GM19023 (cell line): ENCODE results near the gene F3.
"Not testable (repeated sequence)": the region's sequence is repeated elsewhere in the genome, so short reads cannot be mapped to it uniquely, and the experiment has no call there.

Experiments
- ATAC-seq: cut with Tn5 transposase; IDR thresholded peaks from one replicate; pipeline ENCODE4 v1.9.1; 2021; ENCODE audit warnings: mild to moderate bottlenecking, moderate library complexity; ENCODE audit not compliant: unreplicated experiment

Gene F3

DNA sequence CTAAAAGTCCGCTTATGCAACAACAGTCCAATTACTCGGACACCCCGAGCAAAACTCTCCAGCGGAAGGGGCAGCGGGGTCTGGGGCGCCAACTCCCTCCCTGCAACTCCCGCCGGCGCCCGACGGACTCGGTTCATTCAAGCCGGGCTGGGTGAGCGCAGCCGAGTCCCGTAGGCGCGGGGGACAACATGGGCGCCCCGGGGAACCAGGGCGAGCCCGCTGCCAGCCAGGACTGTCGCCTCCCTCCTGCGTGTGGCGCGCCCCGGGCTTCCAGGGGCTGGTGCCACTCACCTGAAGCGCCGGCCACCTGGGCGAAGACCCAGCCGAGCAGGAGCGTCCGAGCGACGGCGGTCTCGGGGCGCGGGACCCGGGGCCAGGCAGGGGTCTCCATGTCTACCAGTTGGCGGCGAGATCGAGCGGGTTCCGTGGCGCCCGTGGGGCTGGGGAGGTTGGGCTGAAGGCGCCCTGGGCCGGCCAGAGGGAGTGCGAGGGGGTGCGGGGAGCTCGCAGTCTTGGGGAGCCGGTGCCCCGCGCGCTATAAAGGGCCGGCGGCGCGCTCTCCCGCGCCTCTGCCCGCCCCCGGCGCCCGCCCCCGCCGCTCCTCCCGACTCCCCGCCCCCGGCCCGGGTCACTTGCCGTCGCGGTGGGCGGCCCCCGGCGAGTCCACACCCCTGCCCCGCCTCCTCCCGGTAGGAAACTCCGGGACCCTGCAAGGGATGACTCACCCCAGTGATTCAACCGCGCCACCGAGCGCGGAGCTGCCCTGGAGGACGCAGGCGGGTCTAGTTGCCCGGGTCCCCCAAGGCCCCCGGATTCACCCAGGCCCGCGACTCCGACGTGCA lies at the start of gene F3:
TSS of gene F3 (minus strand) at position 514 of the 842 bp plus-strand sequence. CDS start at position 391, 123 bp downstream.
- peak; percentile 75 for ATAC-seq

DNA sequence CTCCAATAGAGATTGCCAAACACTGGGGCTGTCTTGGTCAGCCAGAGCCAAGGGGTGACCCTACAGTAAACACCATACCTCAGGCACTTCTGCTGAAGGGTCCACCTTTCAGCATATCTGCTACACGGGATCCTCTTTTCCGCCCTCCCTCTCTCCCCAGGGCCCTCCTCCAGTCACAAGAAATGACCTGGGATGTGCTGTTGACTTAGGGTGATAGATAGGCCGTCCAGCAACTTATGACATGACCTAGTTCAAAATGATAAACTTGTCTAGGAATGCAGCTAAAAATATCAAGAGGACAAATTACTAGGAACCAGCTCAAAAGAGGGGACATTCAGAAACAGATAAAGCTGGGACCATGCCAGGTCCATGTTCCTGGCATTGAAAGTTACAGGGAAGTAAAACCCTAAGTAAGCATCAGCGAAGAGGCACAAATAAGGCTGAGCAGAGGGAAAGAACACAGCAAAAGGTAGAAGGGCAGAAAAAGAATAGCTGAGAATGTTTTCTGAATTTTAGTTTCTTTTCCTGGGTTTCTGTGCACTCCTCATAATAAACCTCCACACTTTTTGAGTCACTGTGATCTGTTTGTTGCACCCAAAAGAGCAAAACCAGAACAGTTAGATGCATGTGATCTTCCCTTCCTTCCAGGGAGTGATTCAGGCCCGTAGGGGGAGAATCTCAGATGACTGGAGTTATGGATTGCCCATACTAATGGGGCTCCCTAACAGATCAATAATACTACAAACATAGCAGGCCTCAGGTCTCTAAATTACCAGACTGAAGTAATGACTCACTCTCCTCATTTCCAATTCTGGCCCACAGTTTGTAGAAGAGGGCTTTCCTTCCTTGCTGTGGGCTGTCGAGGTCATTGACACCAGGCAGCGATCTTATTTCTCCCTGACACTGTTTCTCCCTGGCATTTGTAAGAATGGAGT lies 48.9 kb upstream of the F3 start:
- no peak for ATAC-seq

DNA sequence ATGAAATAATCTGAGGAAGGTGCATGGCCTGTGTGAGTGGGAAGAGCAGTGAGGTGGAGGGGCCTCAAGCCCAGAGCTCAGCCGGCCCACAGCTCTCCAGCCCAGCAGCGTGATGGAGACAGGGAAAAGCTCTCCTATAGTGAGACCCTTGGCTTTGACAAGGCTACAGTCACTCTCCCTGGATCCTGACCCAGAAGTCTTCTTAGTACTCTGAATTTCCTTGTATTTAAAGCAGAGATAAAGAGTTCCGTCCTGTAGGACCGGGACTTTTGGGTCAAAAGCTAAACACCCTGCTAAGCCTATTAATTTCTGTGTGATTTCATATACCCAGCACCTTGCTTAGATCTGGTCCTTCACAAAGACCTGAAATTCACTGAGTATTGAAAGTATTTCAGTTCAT lies 48.2 kb upstream of the F3 start:
- no peak for ATAC-seq

DNA sequence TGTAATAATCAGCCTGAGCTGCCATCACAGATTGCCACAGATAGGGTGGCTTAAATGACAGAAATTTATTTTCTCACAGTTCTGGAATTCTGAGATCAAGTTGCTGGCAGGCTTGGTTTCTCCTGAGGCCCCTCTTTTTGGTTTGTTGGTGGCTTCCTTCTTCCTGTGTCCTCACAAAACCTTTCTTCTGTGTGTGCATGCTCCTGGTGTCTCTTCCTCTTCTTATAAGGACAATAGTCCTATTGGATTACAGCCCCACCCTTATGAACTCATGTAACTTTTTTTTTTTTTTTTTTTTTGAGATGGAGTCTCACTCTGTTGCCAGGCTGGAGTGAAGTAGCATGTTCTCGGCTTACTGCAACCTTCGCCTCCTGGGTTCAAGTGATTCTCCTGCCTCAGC lies 41.0 kb upstream of the F3 start:
- no peak for ATAC-seq

DNA sequence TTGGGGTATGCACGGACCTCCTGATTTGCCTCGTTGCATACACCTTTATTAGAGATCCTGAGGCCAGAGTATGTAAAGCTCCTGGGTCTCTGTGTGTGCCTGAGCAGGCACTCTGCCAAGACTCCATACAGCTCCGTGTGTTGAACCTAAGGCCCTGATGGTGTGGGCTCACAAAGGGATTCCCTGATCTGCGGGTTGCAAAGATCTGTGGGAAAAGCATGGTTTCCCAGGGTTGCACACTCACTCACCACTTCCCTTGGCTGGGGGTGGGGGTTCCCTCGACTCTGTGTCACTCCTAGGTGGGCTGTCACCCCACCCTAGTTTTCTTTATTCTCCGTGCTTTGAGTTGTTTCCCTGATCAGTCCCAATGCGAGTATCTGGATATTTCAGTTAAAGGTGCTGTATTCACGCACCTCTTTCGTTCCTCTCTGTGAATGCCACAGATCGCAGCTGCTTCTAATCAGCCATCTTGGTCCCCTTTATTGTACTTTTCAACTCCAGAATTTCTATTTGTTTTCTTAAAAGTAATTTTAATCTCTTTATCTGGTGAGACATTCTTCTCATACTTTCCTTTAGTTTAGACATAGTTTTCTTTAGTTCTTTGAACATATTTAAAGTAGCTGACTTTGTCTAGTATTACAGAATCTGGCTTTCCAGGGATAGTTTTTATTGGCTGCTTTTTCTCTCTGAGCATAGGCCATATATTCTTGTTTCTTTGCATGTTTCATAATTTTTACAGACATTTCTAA lies 39.0 kb upstream of the F3 start:
- ATAC-seq: no peak

DNA sequence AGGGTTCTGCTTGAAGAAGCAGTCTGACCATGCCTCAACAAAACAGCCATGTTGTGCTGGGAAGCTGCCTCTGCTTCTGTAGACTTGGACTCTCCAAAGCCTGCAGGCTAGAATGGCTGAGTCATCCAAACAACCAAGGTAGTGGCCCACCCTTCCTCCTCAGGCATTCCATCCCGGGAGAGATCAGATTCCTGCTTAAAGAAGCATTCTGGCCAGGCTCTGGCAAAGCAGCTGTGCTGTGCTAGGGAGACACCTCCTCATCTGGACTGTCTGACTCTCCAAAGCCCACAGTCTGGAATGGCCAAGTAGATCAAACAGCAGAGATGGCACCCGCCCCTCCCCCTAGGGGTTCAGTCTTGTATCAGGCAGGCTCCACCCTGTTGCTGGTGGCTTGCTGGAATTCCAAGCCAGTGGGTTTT lies 38.3 kb upstream of the F3 start:
- no peak for ATAC-seq

DNA sequence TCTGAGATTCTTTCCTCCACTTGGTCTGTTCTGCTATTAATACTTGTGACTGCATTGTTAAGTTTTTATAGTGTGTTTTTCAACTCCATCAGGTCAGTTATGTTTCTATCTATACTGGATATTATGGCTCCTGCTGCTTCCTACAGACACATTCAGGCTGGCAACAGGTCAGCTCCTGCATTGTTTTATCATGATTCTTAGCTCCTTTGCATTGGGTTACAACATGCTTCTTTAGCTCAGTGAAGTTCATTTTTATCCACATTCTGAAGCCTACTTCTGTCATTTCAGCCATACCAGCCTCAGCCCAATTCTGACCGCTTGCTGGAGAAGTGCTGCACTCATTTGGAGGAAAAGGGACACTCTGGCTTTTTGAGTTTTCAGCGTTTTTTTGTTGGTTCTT lies 37.3 kb upstream of the F3 start:
- no peak for ATAC-seq

DNA sequence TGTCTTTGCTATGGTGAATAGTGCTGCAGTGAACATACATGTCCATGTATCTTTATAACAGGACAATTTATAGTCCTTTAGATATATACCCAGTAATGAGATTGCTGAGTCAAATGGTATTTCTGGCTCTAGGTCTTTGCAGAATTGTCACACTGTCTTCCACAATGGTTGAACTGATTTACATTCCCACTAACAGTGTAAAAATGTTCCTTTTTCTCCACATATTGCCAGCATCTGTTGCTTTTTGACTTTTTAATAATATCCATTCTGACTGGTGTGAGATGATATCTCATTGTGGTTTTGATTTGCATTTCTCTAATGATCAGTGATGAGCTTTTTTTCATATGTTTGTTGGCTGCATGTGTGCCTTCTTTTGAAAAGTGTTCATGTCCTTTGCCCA lies 32.4 kb upstream of the F3 start:
- ATAC-seq: not testable (repeated sequence)

DNA sequence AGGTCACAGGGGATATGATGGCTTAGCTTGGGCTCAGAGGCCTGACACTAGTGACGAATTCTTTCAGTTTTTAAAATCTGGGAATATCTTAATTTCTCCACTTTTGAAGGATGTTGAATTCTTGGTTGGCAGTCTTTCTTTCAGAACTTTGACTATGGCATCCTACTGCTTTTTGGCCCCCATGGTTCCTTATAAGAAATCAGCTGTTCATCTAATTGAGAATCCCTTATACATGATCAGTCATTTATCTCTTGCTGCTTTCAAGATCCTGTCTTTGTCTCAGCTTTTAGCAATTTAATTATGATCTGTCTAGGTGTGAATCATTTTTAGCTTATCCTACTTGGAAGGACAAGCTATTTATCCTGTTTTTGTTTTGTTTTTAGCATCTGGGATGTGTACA lies 31.2 kb upstream of the F3 start:
- ATAC-seq: no peak

DNA sequence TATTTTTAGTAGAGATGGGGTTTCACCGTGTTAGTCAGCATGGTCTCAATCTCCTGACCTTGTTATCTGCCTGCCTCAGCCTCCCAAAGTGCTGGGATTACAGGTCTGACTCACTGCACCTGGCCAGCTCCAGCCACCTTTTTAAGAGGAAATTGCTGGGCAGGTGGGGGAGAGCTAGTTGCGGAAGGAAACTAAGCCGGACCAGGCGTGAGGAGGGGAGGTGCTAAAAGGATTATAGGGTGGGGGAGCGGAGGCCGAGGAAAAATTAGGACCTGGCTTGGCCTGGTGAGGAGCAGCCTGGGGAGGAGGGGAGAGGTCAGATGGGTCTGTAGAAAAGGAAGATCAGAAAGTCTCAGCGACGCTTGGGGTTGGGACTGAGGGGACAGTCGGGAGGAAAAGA lies 29.4 kb upstream of the F3 start:
- not testable (repeated sequence) for ATAC-seq

DNA sequence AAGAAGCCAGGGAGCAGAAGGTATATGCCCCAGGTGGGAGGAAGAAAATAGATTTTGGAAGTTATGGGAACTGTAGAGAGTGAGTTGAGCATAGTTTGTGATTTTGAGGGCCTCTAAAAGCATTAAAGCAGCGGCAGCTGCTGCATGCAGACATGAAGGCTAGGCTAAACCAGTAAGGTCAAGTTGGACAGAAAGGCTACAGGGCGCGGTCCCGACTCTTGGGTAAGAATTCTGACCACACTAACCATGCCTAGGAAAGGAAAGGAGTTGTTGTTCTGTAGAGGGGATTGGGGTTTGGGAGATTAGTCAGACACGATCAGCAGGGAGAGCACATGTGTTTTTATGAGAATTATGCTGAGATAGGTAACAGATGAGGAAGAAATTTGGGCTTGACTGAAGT lies 27.2 kb upstream of the F3 start:
- ATAC-seq: not testable (repeated sequence)

DNA sequence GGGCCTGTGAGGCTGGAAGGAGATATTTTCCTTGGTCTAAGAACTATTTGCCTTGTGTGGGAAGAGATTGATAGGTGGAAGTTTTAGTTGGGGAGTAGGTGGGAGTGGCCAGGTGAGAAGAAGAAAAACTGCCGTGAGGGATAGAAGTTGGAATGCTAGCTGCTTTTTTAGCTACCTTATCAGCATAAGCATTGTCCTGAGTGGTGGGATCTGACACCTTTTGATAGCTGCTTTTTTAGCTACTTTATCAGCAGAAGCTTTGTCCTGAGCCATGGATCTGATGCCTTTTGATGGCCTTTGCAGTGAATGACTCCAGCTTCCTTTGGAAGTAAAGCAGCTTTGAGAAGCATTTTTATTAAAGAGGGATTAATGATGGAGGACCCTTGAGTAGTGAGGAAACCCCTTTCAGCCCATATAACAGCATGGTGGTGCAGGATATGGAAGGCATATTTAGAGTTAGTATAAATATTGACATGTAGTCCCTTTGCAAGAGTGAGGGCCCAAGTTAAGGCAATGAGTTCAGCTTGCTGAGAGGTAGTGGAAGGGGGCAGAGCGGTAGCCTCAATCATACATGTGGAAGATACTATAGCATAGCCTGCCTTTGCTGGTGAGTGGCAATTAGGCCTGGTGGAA lies 26.5 kb upstream of the F3 start:
- ATAC-seq: not testable (repeated sequence)

DNA sequence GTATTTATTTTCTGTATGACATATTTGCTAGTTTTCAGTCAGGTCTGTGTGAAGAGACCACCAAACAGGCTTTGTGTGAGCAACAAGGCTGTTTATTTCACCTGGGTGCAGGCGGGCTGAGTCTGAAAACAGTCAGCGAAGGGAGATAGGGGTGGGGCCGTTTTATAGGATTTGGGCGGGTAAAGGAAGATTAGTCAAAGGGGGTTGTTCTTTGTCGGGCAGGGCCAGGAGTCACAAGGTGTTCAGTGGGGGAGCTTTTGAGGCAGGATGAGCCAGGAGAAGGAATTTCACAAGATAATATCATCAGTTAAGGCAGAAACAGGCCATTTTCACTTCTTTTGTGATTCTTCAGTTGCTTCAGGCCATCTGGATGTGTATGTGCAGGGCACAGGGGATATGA lies 24.9 kb upstream of the F3 start:
- not testable (repeated sequence) for ATAC-seq

DNA sequence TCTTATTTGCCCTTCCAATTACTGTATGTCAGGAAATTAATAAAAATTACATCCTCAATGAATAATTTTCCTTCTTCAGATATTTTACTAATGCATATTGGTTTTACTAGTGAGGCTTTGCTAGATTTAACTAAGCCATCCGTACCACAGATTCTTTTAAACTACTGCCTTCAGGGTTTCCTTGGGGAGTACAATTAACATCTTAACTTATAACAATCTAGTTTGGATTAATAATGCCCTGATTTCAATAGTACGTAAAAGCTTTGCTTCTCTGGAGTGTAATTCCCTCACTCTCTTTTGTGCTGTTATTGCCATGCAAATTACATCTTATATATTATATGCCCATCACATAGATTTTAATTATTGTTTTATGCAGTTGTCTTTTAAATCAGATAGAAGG lies 24.3 kb upstream of the F3 start:
- no peak for ATAC-seq

DNA sequence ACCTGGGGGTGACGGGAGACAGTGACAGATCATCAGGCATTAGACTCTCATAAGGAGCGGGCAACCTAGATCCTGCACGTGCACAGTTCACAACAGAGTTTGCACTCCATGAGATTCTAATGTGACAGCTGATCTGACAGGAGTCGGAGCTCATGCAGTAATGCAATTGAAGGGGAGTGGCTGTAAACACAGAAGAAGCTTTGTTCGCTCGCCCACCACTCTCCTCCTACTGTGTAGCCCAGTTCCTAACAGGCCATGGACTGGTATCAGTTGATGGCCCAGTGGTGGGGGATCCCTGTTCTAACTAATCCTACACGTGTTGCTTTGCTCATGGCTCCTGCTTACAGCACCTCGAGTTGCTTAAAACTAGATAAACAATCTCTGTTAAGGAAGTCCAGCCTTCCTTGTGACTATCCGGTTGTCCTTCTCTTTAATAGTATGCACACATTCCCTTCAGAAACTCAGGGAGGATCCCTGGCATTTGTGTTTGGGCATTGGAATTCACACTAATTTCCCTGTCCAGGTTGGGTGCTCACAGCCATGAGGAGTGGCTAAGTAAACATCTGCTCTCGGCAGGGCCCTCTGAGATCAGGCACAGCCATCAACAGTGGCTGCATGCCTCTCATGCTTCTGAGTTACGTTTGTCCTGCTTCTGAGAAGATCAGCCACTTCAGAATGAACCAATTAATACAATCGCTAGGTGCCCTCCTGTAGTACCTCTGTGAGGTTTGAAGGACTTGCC lies 21.1 kb upstream of the F3 start:
- ATAC-seq: no peak

DNA sequence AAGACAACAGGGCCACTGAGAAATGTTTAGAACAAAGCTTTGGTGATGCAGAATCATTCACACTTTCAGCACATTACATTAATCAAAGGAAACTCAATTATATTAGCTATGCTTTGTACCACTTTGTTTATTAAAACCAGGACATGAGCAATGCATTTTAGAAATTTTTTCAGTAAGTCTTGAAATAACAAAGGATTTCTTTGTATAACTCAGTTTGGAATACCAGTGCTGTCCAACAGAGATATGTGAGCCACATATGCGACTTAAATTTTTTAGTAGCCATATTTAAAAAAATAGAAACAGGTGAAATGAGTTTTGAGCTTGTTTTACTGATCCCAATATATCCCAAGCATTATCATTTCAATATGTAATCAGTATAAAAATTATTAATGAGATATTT lies 18.8 kb upstream of the F3 start:
- no peak for ATAC-seq

DNA sequence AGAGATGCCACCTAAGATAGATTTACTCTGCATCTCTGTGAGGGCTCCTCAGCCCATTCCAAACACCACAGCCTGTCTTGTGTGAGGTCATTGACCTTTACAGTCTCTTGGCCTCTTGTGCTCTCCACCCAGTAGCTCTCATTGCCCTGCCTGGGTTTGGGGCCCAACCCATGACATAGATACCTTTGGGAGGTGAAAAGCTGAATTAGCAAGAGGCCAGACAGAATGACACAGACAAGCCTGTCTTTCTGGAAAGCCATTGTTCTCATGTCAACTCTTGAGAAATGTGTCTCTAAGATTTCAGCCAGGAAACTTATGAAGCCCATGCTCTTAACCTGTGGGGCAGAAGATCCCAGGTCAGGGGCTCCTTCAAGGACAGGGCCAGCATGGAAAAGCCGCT lies 18.4 kb upstream of the F3 start:
- no peak for ATAC-seq

DNA sequence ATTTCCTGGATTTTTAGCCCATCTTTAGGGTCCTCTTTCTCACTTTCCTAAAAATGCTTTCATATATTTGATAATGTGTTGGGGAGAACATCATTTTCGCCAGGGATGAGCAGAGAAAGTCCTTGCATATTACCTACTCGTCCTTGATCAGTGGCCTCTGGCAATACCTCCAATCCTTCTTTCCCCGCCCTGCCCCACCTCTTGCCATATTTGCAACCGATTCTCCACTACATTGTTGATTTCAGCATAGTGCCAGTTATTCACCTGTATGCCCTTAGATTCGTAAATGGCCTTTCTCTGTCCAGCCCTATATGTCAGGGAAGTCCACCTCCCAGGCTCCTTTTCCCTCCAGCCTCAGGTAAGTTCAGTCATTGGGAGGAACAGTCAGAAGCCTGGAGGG lies 13.5 kb upstream of the F3 start:
- ATAC-seq: no peak

DNA sequence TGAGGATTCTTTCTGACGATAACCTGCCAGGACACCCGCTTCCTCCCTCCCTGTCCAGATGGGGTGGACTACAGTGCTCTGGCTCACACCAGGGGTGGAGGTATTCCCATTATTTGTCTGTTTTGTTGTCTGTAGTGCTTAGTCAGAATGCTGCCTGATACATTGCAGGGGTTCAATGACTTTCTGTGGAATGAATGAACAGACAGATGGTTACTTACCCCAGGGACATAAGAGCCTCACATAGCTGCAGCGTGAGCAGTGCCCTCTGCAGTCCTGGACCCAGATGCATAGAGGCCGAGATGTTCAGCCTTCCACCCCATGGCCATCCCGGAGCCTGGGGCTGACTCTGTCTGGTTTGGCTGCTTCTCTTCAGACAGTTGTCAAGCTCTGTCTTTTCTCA lies 13.0 kb upstream of the F3 start:
- ATAC-seq: no peak

DNA sequence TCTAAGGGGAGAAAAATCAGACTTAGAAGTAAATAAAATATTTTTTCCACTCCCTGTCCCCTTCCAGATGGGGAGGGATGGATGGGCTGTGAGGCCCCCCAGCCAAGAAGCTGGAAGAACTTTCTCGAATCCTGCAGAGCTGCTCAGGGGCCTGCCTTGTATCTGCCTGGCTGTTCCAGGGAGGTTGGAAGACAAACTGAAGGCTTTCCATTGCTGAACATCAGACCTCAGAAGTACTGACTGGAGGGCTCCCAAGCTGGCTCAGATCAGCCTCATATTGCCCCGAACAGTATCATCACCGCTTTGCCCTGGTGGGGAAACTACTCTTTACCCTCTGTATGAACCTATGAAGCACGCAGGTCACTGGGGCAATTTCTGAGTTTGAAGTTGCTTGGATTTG lies 12.4 kb upstream of the F3 start:
- no peak for ATAC-seq
